OCI-LY1 (cell line): Measurements from ENCODE around the gene ERVH48-1.
"Not testable (repeated sequence)": the region's sequence is repeated elsewhere in the genome, so short reads cannot be mapped to it uniquely, and the experiment has no call there.

Experiments used
- H2AFZ ChIP-seq: fragments of 200-600 bp; sonication (generic), shearing (Covaris generic); 2 replicates; pipeline ENCODE4 v1.6.0; 2014; ENCODE audit warnings: antibody characterized with exemption, mild to moderate bottlenecking, low read length
- H3F3A ChIP-seq: fragments of 200-600 bp; sonication (generic), shearing (Covaris generic); 2 replicates; pipeline ENCODE4 v1.6.0; 2014; ENCODE audit warnings: mild to moderate bottlenecking, antibody characterized with exemption, low read length, moderate library complexity; ENCODE audit not compliant: insufficient read depth
- H3K27ac ChIP-seq: fragments of 200-600 bp; sonication (generic); 2 replicates; pipeline ENCODE4 v1.5.1; 2014; ENCODE audit warnings: low read length, mixed run types, mild to moderate bottlenecking, low read depth; ENCODE audit not compliant: poor library complexity, severe bottlenecking
- H3K27me3 ChIP-seq: fragments of 200-600 bp; sonication (generic); 2 replicates; pipeline ENCODE4 v1.6.0; 2014; ENCODE audit warnings: antibody characterized with exemption, mild to moderate bottlenecking, low read length, moderate library complexity; ENCODE audit not compliant: insufficient read depth
- H3K36me3 ChIP-seq: fragments of 200-600 bp; sonication (generic); 2 replicates; pipeline ENCODE4 v1.6.1; 2014; ENCODE audit warnings: mild to moderate bottlenecking, antibody characterized with exemption, low read length, moderate library complexity, mixed read lengths; ENCODE audit not compliant: insufficient read depth
- H3K4me1 ChIP-seq: fragments of 200-600 bp; sonication (generic); 2 replicates; pipeline ENCODE4 v1.5.1; 2014; ENCODE audit warnings: mild to moderate bottlenecking, low read length, moderate library complexity; ENCODE audit not compliant: insufficient read depth, severe bottlenecking
- H3K4me2 ChIP-seq: fragments of 200-600 bp; sonication (generic), shearing (Covaris generic); 2 replicates; pipeline ENCODE4 v1.6.1; 2014; ENCODE audit warnings: low read length
- H3K4me3 ChIP-seq: fragments of 200-600 bp; sonication (generic); 2 replicates; pipeline ENCODE4 v1.5.1; 2014; ENCODE audit warnings: low read length, low read depth, mild to moderate bottlenecking, mixed read lengths; ENCODE audit not compliant: poor library complexity, severe bottlenecking
- H3K79me2 ChIP-seq: fragments of 200-600 bp; shearing (Covaris generic); 2 replicates; pipeline ENCODE4 v1.6.1; 2016; ENCODE audit warnings: mixed run types, low read length, mixed read lengths; ENCODE audit not compliant: insufficient read depth
- H3K9ac ChIP-seq: fragments of 200-600 bp; sonication (generic), shearing (Covaris generic); 2 replicates; pipeline ENCODE4 v1.6.1; 2014; ENCODE audit warnings: mild to moderate bottlenecking, low read length, mixed read lengths
- H3K9me2 ChIP-seq: fragments of 200-600 bp; sonication (generic), shearing (Covaris generic); 2 replicates; pipeline ENCODE4 v1.6.1; 2014; ENCODE audit warnings: low read depth, mild to moderate bottlenecking, low read length, mixed read lengths
- H3K9me3 ChIP-seq: fragments of 200-600 bp; shearing (Covaris generic); 2 replicates; pipeline ENCODE4 v1.6.1; 2014; ENCODE audit warnings: low read length, mixed read lengths
- H4K20me1 ChIP-seq: fragments of 200-600 bp; sonication (generic), shearing (Covaris generic); 2 replicates; pipeline ENCODE4 v1.6.0; 2016; ENCODE audit warnings: mild to moderate bottlenecking, low read length; ENCODE audit not compliant: insufficient read depth
- EZH2 ChIP-seq: fragments of 200-600 bp; sonication (generic), shearing (Covaris generic); IDR thresholded peaks from 2 replicates; pipeline ENCODE4 v1.8.0; 2017; ENCODE audit warnings: borderline replicate concordance, mixed run types, mild to moderate bottlenecking, antibody characterized with exemption, low read length, moderate library complexity, mixed read lengths
- TF ChIP-seq, protein P1 (sequence below): fragments of 200-600 bp; sonication (generic), shearing (Covaris generic); IDR thresholded peaks from 2 replicates; pipeline ENCODE4 v1.5.1; 2017; ENCODE audit warnings: mild to moderate bottlenecking, antibody characterized with exemption, low read length, moderate library complexity, mixed read lengths

ERVH48-1 gene

DNA sequence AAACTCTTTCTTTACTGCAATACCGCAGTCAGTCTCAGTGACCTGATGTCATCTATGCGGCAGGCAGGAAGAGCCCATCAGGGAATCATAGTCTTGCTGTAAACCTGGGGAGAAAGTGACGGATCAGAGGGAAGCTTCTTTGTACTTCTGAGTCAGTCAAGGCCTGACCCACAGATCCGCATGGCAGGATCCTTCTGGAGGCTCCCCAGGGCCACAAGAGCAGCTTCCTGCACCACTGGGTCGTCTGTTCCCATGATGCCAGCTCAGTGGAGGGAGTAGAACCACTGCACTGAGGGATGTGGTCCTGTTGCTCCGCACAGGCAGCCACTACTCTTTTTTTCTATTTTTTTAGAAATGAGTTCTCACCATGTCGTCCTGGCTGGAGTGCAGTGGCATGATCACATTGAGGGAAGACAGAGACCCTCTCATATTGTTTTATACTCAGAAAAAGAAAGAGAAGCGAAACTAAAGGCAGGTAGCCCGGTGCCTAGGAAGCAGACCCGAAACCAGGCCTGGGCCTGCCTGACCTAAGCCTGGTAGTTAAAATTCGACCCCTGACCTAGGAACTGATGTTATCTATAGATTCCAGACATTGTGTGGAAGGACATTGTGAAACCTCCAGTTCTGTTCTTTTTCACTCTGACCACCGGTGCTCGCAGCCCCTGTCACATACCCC, 6.3 kb upstream of the ERVH48-1 start:
- no peaks in the 10 kb centered on the region for H3K79me2 ChIP-seq
- H3K36me3 ChIP-seq, result no peaks in the 10 kb centered on the region
- H3K9me3 ChIP-seq, result no peaks in the 10 kb centered on the region
- peak overlapping the region; percentile 35; the same call in 1 of the 2 replicates for H3K4me2 ChIP-seq
- TF ChIP-seq, protein P1, sequence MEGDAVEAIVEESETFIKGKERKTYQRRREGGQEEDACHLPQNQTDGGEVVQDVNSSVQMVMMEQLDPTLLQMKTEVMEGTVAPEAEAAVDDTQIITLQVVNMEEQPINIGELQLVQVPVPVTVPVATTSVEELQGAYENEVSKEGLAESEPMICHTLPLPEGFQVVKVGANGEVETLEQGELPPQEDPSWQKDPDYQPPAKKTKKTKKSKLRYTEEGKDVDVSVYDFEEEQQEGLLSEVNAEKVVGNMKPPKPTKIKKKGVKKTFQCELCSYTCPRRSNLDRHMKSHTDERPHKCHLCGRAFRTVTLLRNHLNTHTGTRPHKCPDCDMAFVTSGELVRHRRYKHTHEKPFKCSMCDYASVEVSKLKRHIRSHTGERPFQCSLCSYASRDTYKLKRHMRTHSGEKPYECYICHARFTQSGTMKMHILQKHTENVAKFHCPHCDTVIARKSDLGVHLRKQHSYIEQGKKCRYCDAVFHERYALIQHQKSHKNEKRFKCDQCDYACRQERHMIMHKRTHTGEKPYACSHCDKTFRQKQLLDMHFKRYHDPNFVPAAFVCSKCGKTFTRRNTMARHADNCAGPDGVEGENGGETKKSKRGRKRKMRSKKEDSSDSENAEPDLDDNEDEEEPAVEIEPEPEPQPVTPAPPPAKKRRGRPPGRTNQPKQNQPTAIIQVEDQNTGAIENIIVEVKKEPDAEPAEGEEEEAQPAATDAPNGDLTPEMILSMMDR, result no peak
- no peak for TF ChIP-seq EZH2
- H3K4me1 ChIP-seq, result peaks cover 21% of the 10 kb centered on the region
- no peaks in the 10 kb centered on the region for H4K20me1 ChIP-seq
- H3K9me2 ChIP-seq, result no peaks in the 10 kb centered on the region
- H3K9ac ChIP-seq, result peak overlapping the region; percentile 45; the same call in 1 of the 2 replicates
- H3K4me3 ChIP-seq, result no peak overlapping the region
- peak overlapping the region; percentile 68 for H2AFZ ChIP-seq
- peak overlapping the region; percentile 77 for H3K27ac ChIP-seq
- H3F3A ChIP-seq, result no peaks in the 10 kb centered on the region
- no peaks in the 10 kb centered on the region for H3K27me3 ChIP-seq

DNA sequence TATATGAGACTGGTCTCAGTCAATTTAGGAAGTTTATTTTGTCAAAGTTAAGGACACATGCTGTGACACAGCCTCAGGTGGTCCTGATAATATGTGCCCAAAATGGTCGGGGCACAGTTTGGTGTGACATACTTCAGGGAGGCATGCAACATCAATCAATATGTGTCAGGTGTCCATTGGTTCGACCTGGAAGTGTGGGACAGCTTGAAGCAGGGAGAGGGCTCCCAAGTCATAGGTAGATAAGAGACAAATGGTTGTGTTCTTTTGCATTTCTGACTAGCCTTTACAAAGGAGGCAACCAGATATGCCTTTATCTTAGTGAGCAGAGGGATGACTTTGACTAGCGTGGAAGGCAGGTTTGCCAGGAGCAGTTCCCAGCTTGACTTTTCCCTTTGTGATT, 4.5 kb upstream of the ERVH48-1 start:
- peaks cover 23% of the 10 kb centered on the region for H3K4me1 ChIP-seq
- H3K9me2 ChIP-seq, result no peaks in the 10 kb centered on the region
- no peaks in the 10 kb centered on the region for H3K27me3 ChIP-seq
- no peaks in the 10 kb centered on the region for H4K20me1 ChIP-seq
- no peaks in the 10 kb centered on the region for H3K9me3 ChIP-seq
- no peak overlapping the region for H2AFZ ChIP-seq
- TF ChIP-seq, protein P1, result no peak
- no peak for TF ChIP-seq EZH2
- no peaks in the 10 kb centered on the region for H3K79me2 ChIP-seq
- no peaks in the 10 kb centered on the region for H3F3A ChIP-seq
- H3K4me3 ChIP-seq, result no peak overlapping the region
- H3K36me3 ChIP-seq, result no peaks in the 10 kb centered on the region
- H3K9ac ChIP-seq, result no peak overlapping the region
- no peak overlapping the region for H3K27ac ChIP-seq
- no peak overlapping the region for H3K4me2 ChIP-seq

DNA sequence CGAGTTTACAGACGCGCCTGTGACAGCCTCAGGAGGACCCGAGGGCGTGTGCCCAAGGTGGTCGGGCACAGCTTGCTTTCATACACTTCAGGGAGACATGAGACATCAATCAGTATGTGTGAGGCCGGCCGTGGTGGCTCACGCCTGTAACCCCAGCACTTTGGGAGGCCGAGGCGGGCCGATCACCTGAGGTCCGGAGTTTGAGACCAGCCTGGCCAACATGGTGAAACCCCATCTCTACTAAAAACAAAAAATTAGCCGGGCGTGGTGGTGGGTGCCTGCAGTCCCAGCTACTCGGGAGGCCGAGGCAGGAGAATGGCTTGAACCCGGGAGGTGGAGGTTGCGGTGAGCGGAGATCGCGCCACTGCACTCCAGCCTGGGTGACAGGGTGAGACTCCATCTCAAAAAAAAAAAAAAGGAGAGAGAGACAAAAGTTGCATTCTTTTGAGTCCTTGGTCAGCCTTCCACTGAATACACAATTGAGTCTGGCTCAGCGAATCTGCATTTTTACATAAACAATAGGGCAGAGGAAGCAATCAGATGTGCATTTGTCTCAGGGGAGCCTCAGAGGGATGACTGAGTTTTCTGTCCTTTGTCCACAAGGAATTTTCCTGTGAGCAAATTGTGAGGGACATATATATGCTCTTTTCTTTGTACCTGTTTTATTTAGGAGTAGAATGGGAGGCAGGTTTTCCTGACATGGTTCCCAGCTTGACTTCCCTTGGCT, 2.2 kb upstream of the ERVH48-1 start:
- not testable (repeated sequence) for H3K4me2 ChIP-seq, H3K79me2 ChIP-seq, H3F3A ChIP-seq, H3K27me3 ChIP-seq, H3K36me3 ChIP-seq, H3K9ac ChIP-seq, H4K20me1 ChIP-seq, H3K9me3 ChIP-seq, H2AFZ ChIP-seq, H3K9me2 ChIP-seq, H3K27ac ChIP-seq, H3K4me3 ChIP-seq
- peaks cover 32% of the 10 kb centered on the region for H3K4me1 ChIP-seq

DNA sequence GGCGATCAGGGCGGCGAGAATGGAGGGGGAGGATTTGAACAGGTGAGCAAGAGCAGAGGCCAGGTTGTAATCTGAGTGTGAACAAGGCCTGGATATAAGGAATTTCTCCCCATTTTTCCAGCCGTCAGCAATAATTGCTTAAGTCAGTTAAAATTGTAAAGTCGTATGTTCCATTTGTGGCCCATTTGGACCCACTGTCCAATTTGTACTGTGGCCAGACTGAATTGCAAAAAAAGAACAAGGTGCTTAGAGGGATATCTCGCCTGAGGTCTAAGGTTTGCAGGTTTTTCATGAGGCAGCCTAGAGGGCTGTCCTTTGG, 1.0 kb downstream of the ERVH48-1 start:
- H3K9me2 ChIP-seq, result no peaks in the 10 kb centered on the region
- no peaks in the 10 kb centered on the region for H3F3A ChIP-seq
- H4K20me1 ChIP-seq, result no peaks in the 10 kb centered on the region
- no peaks in the 10 kb centered on the region for H3K27me3 ChIP-seq
- peak overlapping the region; percentile 66 for H3K27ac ChIP-seq
- H3K36me3 ChIP-seq, result no peaks in the 10 kb centered on the region
- H3K4me1 ChIP-seq, result peaks cover 18% of the 10 kb centered on the region
- H3K4me2 ChIP-seq, result peak overlapping the region; percentile 60
- peak overlapping the region; percentile 35 for H3K4me3 ChIP-seq
- H3K79me2 ChIP-seq, result no peaks in the 10 kb centered on the region
- TF ChIP-seq, protein P1, result no peak
- TF ChIP-seq EZH2, result no peak
- H2AFZ ChIP-seq, result no peak overlapping the region
- peak overlapping the region; percentile 61 for H3K9ac ChIP-seq
- no peaks in the 10 kb centered on the region for H3K9me3 ChIP-seq
